IPS-18c (cell line): ENCODE results near the gene QRICH1.
A peak's percentile ranks its signal among the peaks of the same experiment; 100 is the strongest.
"Not testable (repeated sequence)": the region's sequence is repeated elsewhere in the genome, so short reads cannot be mapped to it uniquely, and the experiment has no call there.

Experiments used
- H3K4me3 ChIP-seq: 2 replicates; pipeline ENCODE4 v1.7.0; 2013; ENCODE audit warnings: low read depth, mild to moderate bottlenecking, low read length, moderate library complexity; ENCODE audit not compliant: insufficient read depth
- H3K9me3 ChIP-seq: one replicate; pipeline ENCODE4 v1.6.1; 2013; ENCODE audit warnings: mild to moderate bottlenecking, low read length, moderate library complexity; ENCODE audit not compliant: control insufficient read depth, insufficient read depth

The QRICH1 gene

DNA sequence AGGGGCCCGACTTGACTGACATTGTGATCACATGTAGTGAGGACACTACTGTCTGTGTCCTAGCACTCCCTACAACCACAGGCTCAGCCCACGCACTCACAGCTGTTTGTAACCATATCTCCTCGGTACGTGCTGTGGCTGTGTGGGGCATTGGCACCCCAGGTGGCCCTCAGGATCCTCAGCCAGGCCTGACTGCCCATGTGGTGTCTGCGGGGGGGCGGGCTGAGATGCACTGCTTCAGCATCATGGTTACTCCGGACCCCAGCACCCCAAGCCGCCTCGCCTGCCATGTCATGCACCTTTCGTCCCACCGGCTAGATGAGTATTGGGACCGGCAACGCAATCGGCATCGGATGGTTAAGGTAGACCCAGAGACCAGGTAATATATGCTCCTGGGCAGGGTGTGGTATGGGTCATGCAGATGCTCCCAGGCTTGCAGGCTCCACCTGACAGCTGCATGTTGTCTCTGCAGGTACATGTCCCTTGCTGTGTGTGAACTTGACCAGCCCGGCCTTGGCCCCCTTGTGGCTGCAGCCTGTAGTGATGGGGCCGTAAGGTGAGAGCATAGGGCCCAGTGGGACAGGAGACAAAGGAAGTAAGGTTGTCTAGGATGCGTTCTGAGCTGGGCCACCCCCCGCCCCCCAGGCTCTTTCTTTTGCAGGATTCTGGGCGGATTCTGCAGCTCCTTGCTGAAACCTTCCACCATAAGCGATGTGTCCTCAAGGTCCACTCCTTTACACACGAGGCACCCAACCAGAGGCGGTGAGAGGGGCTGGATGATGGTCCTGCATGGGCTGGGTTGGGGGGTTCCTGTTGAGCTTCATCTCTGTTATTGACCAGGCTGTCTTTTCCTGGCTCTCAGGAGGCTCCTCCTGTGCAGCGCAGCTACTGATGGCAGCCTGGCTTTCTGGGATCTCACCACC lies 79.9 kb downstream of the QRICH1 start:
- H3K9me3 ChIP-seq, result no peaks in the 10 kb centered on the region
- H3K4me3 ChIP-seq, result no peak overlapping the region

DNA sequence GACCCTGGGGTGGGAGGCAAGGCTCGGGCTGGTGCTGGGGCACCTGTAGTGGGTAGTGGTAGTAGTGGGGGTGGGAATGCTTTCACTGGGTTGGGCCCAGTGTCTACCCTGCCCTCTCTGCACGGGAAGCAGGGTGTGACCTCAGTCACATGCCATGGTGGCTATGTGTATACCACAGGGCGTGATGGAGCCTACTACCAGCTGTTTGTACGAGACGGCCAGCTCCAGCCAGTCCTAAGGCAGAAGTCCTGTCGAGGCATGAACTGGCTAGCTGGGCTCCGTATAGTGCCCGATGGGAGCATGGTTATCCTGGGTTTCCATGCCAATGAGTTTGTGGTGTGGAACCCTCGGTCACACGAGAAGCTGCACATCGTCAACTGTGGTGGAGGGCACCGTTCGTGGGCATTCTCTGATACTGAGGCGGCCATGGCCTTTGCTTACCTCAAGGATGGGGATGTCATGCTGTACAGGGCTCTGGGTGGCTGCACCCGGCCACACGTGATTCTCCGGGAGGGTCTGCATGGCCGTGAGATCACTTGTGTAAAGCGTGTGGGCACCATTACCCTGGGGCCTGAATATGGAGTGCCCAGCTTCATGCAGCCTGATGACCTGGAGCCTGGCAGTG lies 80.6 kb downstream of the QRICH1 start:
- no peak overlapping the region for H3K4me3 ChIP-seq
- H3K9me3 ChIP-seq, result no peaks in the 10 kb centered on the region

DNA sequence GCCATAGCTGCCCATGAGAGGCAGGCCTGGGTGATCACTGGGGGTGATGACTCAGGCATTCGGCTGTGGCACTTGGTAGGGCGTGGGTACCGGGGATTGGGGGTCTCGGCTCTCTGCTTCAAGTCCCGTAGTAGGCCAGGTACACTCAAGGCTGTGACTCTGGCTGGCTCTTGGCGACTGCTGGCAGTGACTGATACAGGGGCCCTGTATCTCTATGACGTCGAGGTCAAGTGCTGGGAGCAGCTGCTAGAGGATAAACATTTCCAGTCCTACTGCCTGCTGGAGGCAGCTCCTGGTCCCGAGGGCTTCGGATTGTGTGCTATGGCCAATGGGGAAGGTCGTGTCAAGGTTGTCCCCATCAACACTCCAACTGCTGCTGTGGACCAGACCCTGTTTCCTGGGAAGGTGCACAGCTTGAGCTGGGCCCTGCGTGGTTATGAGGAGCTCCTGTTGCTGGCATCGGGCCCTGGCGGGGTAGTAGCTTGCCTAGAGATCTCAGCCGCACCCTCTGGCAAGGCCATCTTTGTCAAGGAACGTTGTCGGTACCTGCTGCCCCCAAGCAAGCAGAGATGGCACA lies 81.3 kb downstream of the QRICH1 start:
- H3K4me3 ChIP-seq, result no peak overlapping the region
- no peaks in the 10 kb centered on the region for H3K9me3 ChIP-seq

- no peaks in the 10 kb centered on the region for H3K9me3 ChIP-seq
- H3K4me3 ChIP-seq, result no peak overlapping the region
Measured at GRCh38 chr3:49009396-49009795, 84.5 kb downstream of the QRICH1 start.

DNA sequence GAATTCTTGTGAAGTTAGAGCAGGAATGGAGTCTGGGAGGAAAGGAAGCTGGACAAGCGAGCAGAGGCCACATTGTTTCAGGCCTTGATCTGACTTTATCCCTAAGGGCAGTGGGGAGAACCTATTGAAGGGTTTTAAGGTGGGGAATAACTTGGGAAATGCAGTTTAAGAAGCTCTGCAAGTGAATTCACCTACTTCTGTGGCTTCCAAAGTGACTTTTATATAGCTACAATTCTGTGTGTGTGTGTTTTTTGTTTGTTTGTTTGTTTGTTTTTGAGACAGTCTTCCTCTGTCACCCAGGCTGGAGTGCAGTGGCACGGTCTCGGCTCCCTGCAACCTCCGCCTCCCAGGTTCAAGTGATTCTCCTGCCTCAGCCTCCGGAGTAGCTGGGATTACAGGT lies 85.2 kb downstream of the QRICH1 start:
- H3K4me3 ChIP-seq, result peak overlapping the region; percentile 42
- H3K9me3 ChIP-seq, result not testable (repeated sequence)

DNA sequence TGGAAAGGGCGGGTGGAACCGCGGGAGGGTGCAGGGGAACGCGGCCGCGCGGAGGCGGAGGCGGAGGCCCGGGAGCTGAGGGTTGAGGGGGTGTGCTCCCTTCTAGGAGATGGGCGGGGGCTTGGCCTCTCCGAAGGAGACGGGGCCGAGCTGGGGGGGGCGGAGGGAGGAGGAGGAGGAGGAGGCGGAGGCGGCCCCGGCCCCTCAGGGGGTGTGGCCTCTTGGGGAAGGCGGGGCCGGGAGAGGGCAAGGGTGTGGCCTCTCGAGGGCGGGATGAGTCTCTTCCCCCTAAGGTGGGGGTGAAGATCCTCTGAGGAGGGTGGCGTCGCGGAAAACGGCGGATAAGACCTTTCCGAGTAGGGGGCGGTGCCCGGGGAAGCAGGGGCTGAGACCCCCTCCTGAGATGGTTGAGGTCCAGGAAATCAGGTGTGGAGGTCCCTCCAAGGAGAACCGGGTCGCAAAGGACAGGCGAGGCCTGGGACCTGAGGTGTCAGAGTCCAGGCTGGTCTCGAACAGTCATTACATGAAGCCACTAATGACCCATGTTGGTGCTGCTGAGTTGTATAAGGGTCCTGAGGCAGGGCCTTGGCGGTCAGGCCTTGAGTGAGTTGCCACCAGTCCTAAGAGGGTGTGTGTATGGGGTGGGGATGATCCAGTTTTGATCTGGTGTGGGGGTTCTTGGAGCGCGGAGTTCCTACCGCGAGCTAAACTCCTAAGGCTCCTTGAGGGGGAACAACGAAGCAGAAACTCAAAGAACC lies 85.9 kb downstream of the QRICH1 start:
- H3K9me3 ChIP-seq, result no peaks in the 10 kb centered on the region
- peak overlapping the region; percentile 79 for H3K4me3 ChIP-seq

DNA sequence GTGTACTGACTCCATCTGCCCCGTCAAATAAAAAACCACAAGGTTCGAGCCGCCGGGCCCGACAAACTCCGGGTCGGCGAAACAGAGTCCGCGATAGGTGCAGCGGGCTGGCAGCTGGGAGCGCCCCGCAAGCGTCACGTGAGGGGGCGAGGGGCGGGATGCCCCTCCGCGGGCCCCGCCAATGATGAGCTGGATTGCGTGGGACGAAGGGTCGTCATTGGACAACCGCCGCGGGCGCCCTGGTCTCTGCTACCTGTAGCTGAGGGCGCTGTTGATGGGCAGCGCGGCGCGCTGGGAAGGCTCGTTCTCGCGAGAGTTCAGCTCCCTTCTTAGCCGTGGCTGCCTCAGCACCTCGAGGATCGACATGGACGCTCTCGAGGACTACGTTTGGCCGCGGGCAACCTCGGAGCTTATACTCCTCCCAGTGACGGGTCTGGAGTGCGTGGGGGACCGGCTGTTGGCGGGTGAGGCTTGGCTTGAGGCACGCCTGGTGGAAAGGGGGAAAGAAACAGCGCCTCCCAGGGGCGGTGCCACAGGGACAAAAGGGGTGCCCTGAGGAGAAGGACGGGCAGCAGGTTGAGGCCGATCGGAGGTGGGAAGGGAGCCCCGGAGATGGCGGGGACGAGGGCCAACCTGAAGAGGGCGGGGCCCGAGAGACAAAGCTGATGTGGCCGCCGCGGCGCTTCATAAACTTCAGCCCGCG lies 86.7 kb downstream of the QRICH1 start, which contains the start of gene WDR6:
WDR6 (plus strand) TSS at position 324 of the 703 bp plus-strand sequence; CDS start at position 365, 41 bp downstream.
- no peaks in the 10 kb centered on the region for H3K9me3 ChIP-seq
- peak within 1 kb of the TSS; percentile 79 for H3K4me3 ChIP-seq

DNA sequence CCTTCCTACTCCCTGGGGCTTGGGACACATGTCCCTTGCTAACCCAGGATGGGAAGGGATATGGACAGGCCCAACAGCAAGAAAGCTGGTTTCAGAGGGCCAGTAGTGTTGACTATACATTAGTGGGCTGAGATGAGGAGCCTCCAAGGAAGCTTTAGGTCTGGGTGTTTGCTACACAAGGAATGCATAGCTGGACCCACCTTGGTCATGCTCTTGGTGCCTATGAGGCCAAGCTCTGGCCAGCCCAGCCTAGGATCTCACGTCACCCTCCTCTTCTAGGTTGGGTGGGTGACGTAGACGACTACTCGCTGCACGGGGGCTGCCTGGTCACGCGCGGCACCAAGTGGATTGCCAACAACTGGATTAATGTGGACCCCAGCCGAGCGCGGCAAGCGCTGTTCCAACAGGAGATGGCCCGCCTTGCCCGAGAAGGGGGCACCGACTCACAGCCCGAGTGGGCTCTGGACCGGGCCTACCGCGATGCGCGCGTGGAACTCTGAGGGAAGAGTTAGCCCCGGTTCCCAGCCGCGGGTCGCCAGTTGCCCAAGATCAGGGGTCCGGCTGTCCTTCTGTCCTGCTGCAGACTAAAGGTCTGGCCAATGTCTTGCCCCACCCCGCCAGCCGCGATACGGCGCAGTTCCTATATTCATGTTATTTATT lies 87.3 kb downstream of the QRICH1 start:
- Histone ChIP-seq H3K4me3 (peak overlapping the region; percentile 79), H3K9me3 (no peaks in the 10 kb centered on the region)

DNA sequence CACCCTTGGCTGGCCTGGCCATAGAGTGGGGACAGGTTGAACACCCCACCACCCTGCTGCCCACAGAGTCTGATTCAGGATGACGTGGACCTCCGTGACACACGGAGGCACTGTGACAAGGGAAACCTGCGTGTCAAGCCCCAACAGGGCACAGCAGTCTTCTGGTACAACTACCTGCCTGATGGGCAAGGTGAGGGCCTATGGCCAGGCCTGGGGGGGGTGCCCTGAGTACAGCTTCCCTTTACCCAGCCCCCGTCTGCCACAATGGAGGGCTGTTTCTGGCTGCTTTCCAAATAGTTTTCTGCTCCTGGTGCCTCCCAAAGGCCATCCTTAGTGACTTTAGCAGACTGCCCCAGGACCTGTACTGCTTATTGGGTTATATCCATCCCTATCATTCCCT lies 87.9 kb downstream of the QRICH1 start:
- peak overlapping the region; percentile 79 for H3K4me3 ChIP-seq
- no peaks in the 10 kb centered on the region for H3K9me3 ChIP-seq

DNA sequence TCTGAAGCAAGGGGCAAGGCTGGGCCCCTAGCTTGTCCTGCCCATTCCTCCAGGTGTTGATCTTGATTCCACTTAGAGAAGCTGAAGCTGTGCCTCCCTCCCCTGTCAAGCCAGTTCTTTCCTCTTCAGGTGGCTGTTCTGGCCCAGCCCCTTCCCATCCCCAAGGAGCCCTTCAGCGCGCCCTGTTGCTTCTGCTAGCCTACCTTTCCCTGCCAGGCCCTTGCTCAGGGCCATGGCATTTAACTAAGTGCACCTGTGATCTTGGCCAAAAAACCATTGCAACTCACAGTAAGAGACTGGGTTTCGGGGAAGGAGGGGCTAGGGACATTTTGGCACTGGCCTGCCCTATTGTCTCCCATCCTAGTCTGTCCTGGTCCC lies 88.6 kb downstream of the QRICH1 start:
- Histone ChIP-seq H3K4me3 (no peak overlapping the region), H3K9me3 (no peaks in the 10 kb centered on the region)

DNA sequence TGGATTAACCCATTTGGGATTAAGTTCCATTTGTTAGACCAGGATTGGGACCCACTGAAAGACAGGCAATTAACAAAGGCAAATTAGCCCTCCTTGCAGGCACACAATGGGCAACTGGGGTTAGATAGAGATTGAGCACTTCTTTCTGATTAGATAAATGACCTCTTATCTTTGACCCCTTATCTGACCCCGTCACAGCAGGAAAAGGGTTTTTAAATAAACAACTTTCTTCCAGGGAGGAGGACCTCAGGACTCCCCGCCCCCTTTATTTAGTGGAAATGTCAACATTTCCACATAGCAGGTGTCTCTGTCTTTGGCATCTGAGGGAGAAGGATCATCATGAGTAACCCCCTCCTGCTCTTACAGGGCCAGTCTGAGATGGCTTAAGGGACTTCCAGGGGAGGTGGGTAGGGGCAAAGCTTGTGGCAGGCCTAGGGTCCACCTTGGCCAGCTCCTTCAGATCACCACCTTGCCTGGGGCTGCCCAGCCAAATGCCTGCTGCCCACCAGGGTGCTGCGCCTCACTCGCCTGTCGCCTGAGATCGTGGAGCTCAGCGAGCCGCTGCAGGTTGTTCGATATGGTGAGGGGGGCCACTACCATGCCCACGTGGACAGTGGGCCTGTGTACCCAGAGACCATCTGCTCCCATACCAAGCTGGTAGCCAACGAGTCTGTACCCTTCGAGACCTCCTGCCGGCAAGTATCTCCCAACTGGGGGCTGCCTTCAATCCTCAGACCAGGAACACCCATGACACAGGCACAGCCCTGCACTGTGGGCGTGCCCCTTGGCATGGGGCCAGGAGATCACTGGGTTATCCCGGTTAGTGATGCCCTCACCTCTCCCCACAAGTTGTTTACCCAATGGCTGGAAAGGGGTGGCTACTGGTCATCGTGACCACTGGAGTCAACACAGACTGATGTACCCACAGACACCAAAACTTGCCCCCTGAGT lies 89.2 kb downstream of the QRICH1 start:
- Histone ChIP-seq H3K4me3 (no peak overlapping the region), H3K9me3 (no peaks in the 10 kb centered on the region)

DNA sequence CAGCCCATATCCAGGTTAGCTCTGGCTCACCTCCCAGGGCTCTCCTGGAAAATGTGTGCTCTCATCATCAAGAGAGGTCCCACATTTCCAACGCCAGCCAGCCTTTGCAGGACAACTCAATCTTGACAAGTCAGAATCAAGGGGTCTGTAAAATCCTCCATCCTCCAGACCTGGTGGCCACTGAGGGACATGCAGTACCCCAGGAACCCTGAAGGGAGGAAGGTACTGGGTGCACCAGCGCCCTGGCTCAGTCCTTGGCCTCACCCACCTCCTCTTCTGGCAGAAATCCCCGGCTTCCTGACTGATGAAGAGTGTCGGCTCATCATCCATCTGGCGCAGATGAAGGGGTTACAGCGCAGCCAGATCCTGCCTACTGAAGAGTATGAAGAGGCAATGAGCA lies 92.7 kb downstream of the QRICH1 start:
- no peaks in the 10 kb centered on the region for H3K9me3 ChIP-seq
- no peak overlapping the region for H3K4me3 ChIP-seq

DNA sequence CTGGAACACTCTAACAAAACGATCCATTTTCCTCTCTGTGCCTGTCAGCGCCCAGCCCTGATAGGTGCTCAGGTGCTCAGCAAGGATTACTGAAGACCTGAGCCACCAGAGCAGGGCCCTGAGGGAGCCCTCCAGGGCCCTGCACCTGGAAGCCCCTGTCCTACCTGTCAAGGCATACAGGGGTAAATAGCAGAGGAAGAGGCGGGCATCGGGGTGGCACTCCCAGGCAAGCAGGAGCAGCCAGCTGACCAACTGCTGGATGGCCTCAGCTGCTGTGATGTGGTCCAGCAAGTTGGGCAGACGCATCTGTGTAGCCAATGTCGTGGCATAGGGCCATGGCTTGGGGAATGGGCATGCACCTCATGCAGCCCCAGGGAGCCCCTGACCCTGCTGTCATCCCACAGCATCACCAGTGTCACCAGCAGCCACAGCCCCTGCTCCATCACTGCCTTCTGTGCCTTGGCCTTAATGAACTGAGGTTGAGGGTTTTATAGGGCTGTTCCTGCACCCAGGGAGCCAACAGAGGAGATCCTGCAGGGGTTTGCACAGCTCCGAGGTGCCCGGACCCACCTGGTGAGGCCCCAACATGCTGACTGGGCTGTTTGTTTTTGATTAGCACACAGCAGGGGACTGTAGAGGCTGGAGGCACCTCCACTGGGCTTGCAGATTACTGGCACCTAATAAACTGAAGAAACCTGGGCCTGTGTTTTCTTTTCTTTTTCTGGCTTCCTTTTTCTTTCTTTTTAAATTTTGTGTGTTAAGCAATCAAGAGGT lies 94.6 kb downstream of the QRICH1 start:
- Histone ChIP-seq H3K9me3 (no peaks in the 10 kb centered on the region), H3K4me3 (no peak overlapping the region; the same call in 1 of the 2 replicates)

DNA sequence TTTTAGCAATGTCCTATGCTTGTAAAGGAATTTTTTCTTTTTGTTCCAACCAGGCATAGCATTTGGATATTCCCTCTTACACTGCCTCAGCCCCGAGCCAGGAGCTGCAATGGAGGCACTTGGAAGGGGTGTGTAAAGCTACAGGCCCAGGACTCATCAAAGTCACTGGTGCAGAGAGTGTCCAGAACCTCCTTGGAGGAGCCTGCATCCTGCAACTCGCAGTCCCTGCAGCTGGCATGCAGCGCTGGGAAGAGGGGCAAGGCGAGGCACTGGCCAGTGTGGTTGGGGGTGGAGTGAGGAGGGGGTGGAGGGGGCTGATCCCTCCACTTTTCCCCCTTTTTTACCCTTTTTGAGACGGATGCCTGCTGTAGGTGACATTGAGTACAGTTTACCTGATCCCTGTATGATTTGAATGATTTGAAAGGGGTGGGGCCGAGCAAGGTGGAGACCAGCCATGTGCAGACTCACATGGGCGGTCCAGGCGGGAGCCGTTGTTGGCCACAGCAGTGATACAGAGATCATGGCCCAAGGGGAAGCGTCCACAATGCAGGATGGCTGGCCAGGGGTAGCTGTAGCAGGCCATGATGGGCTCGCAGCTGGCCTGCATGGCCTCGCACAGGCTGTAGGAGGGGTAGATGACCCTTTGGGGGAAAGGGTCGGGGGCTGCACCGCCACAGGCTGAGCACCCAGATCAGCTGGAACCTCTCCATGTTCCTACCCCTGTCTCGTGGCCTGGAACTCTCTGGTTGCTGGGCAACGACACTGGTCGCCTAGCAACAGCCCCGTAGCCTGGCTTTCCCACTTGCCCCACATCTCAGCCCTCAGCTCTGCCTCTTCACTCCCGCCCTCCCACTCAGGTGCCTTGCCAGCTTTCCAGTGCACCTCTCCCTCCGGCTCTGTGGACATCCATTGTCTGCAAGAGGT lies 95.9 kb downstream of the QRICH1 start:
- Histone ChIP-seq H3K9me3 (no peaks in the 10 kb centered on the region), H3K4me3 (no peak overlapping the region)
